ENCODE results near the gene SLC26A1.

DNA sequence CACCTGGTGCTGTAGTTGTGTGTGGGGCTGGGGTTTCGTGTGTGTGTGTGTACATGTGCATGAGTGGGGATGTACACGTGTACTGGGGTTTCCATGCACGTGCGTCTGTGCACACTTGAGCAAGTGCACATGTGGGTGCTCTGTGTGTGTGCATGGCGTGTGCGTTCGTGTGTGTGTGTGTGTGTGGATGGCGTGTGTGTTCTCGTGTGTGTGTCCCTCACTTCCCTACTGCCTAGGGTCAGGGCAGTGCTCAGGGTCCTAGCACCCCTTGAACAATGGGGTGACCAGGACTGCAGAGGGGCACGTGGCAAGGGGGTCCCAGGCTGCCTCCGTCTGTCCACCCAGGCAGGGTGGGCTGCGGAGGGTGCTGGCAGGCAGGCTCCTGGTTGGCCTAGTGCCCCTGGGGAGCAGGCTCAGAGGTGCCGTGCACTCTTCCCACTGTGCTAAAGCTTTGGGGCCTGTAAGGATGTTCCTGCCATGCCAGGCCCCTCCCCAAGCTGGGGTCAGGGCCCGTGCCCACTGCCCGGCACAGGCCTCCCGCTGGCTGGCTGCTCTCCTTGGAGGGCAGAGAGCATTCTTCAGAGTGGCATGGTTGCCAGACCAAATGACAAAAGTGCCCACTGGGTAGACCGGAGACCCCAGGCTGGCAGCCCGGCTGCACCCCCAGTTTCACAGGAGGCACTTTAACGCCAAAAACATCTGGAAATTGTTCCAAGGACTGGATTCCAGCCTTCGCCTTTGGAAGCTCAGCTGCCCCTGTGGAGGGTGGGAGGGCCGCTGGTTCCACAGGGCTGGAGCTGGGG is 47.3 kb upstream of the SLC26A1 start:
- TF ChIP-seq, protein P1, sequence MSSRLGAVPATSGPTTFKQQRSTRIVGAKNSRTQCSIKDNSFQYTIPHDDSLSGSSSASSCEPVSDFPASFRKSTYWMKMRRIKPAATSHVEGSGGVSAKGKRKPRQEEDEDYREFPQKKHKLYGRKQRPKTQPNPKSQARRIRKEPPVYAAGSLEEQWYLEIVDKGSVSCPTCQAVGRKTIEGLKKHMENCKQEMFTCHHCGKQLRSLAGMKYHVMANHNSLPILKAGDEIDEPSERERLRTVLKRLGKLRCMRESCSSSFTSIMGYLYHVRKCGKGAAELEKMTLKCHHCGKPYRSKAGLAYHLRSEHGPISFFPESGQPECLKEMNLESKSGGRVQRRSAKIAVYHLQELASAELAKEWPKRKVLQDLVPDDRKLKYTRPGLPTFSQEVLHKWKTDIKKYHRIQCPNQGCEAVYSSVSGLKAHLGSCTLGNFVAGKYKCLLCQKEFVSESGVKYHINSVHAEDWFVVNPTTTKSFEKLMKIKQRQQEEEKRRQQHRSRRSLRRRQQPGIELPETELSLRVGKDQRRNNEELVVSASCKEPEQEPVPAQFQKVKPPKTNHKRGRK (CRISPR knock-in tag; IDR thresholded peaks at IDR 0.05; ENCODE audit: borderline replicate concordance) = no peak
- TF ChIP-seq TEAD1 (CRISPR knock-in tag; IDR thresholded peaks at IDR 0.05) (no peak), NFYB (CRISPR knock-in tag; conservative IDR thresholded peaks at IDR 0.05; ENCODE audit: low read depth) (no peak)
